Measurements from ENCODE around the gene MALT1.

- TF ChIP-seq POLR2AphosphoS5 (IDR thresholded peaks at IDR 0.05; ENCODE audit: low read depth, low read length): no peak
- no peak for TF ChIP-seq POLR2A (IDR thresholded peaks at IDR 0.05; ENCODE audit: low read depth, low read length)
- TF ChIP-seq TAF1 (IDR thresholded peaks at IDR 0.05; ENCODE audit: borderline replicate concordance, low read depth, low read length): no peak
These were observed 108.8 kb downstream of the MALT1 start for GRCh38 chr18:58780045-58780444.

Data from GM12892 (cell line).